DMS 273 (cell line): Measurements from ENCODE around the gene STAT3.
"Not testable (repeated sequence)": the region's sequence is repeated elsewhere in the genome, so short reads cannot be mapped to it uniquely, and the experiment has no call there.

Source experiments
- DNase-seq: peaks from one replicate; lab custom pipeline; 2025; ENCODE audit not compliant: unreplicated experiment; lab: John Stamatoyannopoulos, UW

Gene STAT3

GRCh38 chr17:42386777-42387657 lies 1.2 kb downstream of the STAT3 start:
- DNase-seq: peak; percentile 67

GRCh38 chr17:42381898-42382297 lies 6.3 kb downstream of the STAT3 start:
- DNase-seq: no peak

GRCh38 chr17:42380935-42381334 lies 7.3 kb downstream of the STAT3 start:
- no peak for DNase-seq

- DNase-seq: peak; percentile 38
Measured at GRCh38 chr17:42378959-42379594, 9.2 kb downstream of the STAT3 start.

GRCh38 chr17:42378359-42378958 lies 9.8 kb downstream of the STAT3 start:
- DNase-seq: no peak

GRCh38 chr17:42373896-42374295 lies 14.3 kb downstream of the STAT3 start:
- no peak for DNase-seq

GRCh38 chr17:42372142-42372541 lies 16.1 kb downstream of the STAT3 start:
- no peak for DNase-seq

GRCh38 chr17:42368797-42369561 lies 19.3 kb downstream of the STAT3 start:
- not testable (repeated sequence) for DNase-seq

- DNase-seq: not testable (repeated sequence)
Measured at GRCh38 chr17:42368310-42368709, 19.9 kb downstream of the STAT3 start.

GRCh38 chr17:42366176-42367023 lies 21.8 kb downstream of the STAT3 start:
- DNase-seq: not testable (repeated sequence)

- DNase-seq: no peak
Measured at GRCh38 chr17:42365136-42365535, 23.1 kb downstream of the STAT3 start.

GRCh38 chr17:42363767-42364585 lies 24.3 kb downstream of the STAT3 start:
- no peak for DNase-seq

- DNase-seq: no peak
Measured at GRCh38 chr17:42363231-42363630, 25.0 kb downstream of the STAT3 start.

GRCh38 chr17:42362245-42362961 lies 25.8 kb downstream of the STAT3 start:
- DNase-seq: peak; percentile 74

- no peak for DNase-seq
Measured at GRCh38 chr17:42361781-42362186, 26.5 kb downstream of the STAT3 start.

GRCh38 chr17:42360388-42360787 lies 27.9 kb downstream of the STAT3 start:
- not testable (repeated sequence) for DNase-seq

- no peak for DNase-seq
Measured at GRCh38 chr17:42359133-42359532, 29.1 kb downstream of the STAT3 start.

GRCh38 chr17:42358434-42358833 lies 29.8 kb downstream of the STAT3 start:
- no peak for DNase-seq
